Adrenal gland (tissue), 12 donors: ENCODE measurements around the gene LGALS4. TPM values are rescaled to one million over a fixed set of nuclear protein-coding genes. Genes with fewer than 3 reads are reported as not detected.
"Not testable (repeated sequence)": the region's sequence is repeated elsewhere in the genome, so short reads cannot be mapped to it uniquely, and the experiment has no call there.

Source experiments
- DNase-seq, 7 donors: peaks; one replicate each; pipeline ENCODE4 v3.0.0-alpha.2; 2019 to 2020
- H3K27ac ChIP-seq, 5 donors: fragments of 200-600 bp; sonication (generic) in 4 of 5; 1 replicate in 3 of 5; 2 replicates in 2 of 5; pipeline versions ENCODE4 v1.5.1 to v1.8.0; 2016 to 2020; ENCODE audit warnings: mild to moderate bottlenecking in 1 of 5
- H3K27me3 ChIP-seq: fragments of 200-600 bp; 2 replicates; pipeline ENCODE4 v1.8.0; 2021
- H3K36me3 ChIP-seq, 2 donors: fragments of 200-600 bp; replicated peaks in 1 of 2; 1 replicate in 1 of 2; 2 replicates in 1 of 2; pipeline versions ENCODE4 v1.5.1 to v1.8.0; 2018 to 2022
- H3K4me1 ChIP-seq, 2 donors: fragments of 200-600 bp; replicated peaks in 1 of 2; 1 replicate in 1 of 2; 2 replicates in 1 of 2; pipeline versions ENCODE4 v1.5.1 to v1.8.0; 2018 to 2021
- H3K4me3 ChIP-seq, 4 donors: fragments of 200-600 bp; sonication (generic) in 3 of 4; one replicate each; pipeline ENCODE4 v1.5.1; 2016 to 2018
- H3K9me3 ChIP-seq, 3 donors: fragments of 200-600 bp; sonication (generic) in 1 of 3; replicated peaks in 1 of 3; 1 replicate in 2 of 3; 2 replicates in 1 of 3; pipeline versions ENCODE4 v1.5.1 to v1.8.0; 2016 to 2021
- CTCF ChIP-seq, 6 experiments: fragments of 450-650 bp in 4 of 6; fragments of 200-600 bp in 2 of 6; sonication (generic) in 1 of 6; IDR thresholded peaks; 1 replicate in 5 of 6; 2 replicates in 1 of 6; pipeline versions ENCODE4 v1.5.1 to v1.8.0; 2016 to 2021; ENCODE audit warnings: antibody characterized with exemption in 6 of 6, mild to moderate bottlenecking in 2 of 6, moderate library complexity in 1 of 6
- POLR2A ChIP-seq, 2 donors: fragments of 450-650 bp; IDR thresholded peaks; one replicate each; pipeline ENCODE4 v1.6.1; 2017; ENCODE audit warnings: antibody characterized with exemption in 2 of 2, mild to moderate bottlenecking in 2 of 2, moderate library complexity in 1 of 2
- WGBS, 4 donors: extraction: QIAGEN DNeasy Blood & Tissue Kit in 2 of 4; methylation state at CpG; one replicate each; pipeline versions ENCODE4 v1.1.5 to v1.1.7; 2013 to 2017; 5-methylcytosine and 5-hydroxymethylcytosine counted together
- intact Hi-C, 2 donors: fragments of 100-400 bp; cut with DNase I; formaldehyde crosslinking; loops; one replicate each; pipeline versions ENCODE4 v1.14.1 to v1.15.0; 2022 to 2023
- polyA plus RNA-seq, 3 donors: library from polyadenylated mRNA; stranded (reverse); fragments of 200-250 nt in 2 of 3; fragments of 350-450 nt in 1 of 3; fragmentation: Illumina TruSeq in 1 of 3; extraction: RNeasy Lipid Tissue Mini Kit (QIAGEN cat#74804) in 1 of 3; gene quantifications; one replicate each; pipeline ENCODE4 v1.2.3, GENCODE V29; 2013 to 2014
- total RNA-seq, 9 donors: library from RNA; depleted of rRNA in 4 of 9; stranded (reverse); fragments of >200 nt in 4 of 9; fragments of 120-200 nt in 1 of 9; fragmentation: NEBNext Ultra II Directional in 1 of 9; extraction: Animal tissue kit (Norgen Biotek cat#: 25700) in 1 of 9; gene quantifications; one replicate each; pipeline versions ENCODE4 v1.1.0 to v1.2.4, GENCODE V29; 2013 to 2023
- donor health status: healthy with polysubstance abuse.
- donor health status: Bipolar disorder and iron deficiency.
- donor health status: DM: yes; HTN: yes; CAD: no.
- donor health status: DM: no; HTN: no; CAD: no.
- donor health status: DM: no; HTN: no; CAD: no.
- donor health status: DM: yes; HTN: yes; CAD: no.

The LGALS4 gene
- total and polyA plus RNA-seq, 12 donors: 0.30 to 4.5 (median 1.5) TPM; not detected in 5

DNA sequence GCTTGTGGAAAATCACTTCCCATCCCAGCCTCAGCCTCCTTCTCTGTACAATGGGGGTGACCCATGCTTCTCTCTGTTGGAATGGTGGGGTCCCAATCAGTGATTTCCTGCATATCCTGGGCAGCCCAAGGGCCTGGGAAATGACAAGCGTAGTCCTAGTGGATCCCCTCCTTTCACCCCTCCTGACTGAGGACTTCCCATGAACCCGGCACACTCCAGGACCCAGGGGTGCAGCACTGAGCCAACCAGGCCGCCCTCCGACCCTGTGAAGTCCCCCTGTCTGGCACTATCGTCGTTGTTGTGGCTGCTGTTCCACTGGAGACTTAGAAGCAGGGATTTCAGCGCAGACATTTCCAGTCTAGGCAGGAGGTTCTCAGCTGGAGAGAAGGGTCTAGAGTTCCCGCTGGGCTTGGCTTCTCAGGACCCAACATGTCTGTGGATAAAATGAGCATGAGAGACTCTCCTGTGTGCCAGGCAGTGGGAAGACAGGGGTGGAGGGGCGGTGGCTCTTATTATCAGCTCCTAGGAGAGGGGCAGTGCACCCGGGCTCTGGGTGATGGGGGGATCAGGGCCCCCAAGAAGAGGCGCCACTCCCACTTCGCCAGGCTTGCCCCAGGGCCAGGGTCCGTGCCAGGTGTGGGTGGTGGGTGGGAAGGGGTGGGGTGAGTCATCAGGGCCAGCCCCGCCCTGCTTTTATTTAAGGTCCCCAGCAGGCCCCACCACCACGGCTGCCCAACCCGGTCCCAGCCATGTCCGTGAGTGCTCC is 24.1 kb downstream of the LGALS4 start, which contains the start of gene LGALS7B:
Gene LGALS7B (plus strand): TSS at position 723 of the 766 bp plus-strand sequence. CDS start 27 bp downstream, at position 750.
- Histone ChIP-seq H3K4me1 (no peaks in the 10 kb centered on the region), H3K27me3 (no peaks in the 10 kb centered on the region), H3K36me3 (no peaks in the 10 kb centered on the region), H3K27ac (no peak within 1 kb of the TSS), H3K9me3 (no peaks in the 10 kb centered on the region), H3K4me3 (no peak within 1 kb of the TSS)
- no peak for TF ChIP-seq POLR2A (IDR thresholded peaks at IDR 0.05)
- 79 to 89% (median 85%) methylated on average over 5 to 13 of the region's 17 CpGs for WGBS, 4 donors
- no peak for DNase-seq
- intact Hi-C loops: no loop called here

DNA sequence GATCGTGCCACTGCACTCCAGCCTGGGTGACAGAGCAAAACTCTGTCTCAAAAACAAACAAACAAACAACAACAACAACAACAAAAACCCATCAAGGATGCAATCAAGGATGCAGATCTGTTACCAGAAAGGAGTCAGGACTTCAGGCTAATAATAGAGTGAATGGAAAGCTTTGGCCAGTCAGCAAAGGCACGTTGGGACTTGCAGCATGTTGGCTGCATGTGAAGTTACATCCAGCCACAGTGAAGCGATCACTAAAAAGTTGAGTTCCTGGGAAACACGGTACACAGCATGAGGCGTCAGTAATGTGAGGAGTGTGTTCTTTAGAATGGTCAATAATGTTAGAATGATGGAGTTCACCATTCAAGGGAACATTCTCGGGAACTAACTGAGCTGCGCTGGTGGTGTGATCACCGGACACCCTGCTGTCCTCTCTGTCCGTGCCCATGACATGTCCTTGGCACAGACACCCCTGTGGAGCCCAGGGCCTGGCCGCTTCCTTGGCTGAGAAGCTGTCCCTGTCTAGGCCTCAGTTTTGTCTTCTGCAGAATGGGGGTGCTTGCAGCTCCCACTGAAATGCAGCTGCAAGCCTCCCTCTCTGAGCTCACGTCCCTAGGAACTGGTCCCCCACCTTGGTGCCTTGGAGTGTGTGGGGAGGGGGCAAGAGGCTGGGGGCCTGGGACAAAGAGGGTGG is 26.0 kb downstream of the LGALS4 start:
- TF ChIP-seq POLR2A (IDR thresholded peaks at IDR 0.05) (no peak), CTCF (IDR thresholded peaks at IDR 0.05) (no peak)
- Histone ChIP-seq H3K9me3 (no peaks in the 10 kb centered on the region), H3K4me1 (no peaks in the 10 kb centered on the region), H3K36me3 (no peaks in the 10 kb centered on the region), H3K27ac (no peak overlapping the region), H3K27me3 (no peaks in the 10 kb centered on the region), H3K4me3 (no peak overlapping the region)
- 80 to 87% (median 82%) methylated on average over 11 of the region's 11 CpGs for WGBS, 4 donors
- no peak for DNase-seq
- intact Hi-C loops: no loop called here

GRCh38 chr19:38786061-38786460 is 26.7 kb downstream of the LGALS4 start:
- H3K4me1 ChIP-seq, intact Hi-C loops, H3K36me3 ChIP-seq, H3K27ac ChIP-seq, H3K4me3 ChIP-seq, H3K27me3 ChIP-seq, H3K9me3 ChIP-seq: not testable (repeated sequence)
- DNase-seq: peak in 3 of 7 donors; percentile 31 to 67 (median 44)
- 69 to 82% (median 80%) methylated on average over 3 of the region's 3 CpGs for WGBS, 4 donors

DNA sequence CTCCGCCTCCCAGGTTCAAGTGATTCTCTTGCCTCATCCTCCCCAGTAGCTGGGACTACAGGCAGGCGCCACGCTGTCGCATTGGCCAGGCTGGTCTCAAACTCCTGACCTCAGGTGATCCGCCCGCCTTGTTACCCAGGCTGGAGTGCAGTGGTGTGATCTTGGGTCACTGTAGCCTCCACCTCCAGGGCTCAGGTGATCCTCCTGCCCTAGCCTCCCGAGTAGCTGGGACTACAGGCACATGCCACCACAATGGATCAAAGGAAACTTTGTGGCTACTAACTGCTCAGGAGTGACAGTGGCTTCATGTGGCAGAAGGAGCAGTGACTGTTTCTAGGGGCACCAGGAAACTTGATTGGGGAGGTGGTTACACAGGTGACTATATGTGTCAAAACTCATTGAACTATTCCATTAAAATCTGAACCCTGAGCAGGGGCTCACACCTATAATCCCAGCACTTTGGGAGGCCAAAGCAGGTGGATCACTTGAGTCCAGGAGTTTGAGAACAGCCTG is 27.5 kb downstream of the LGALS4 start:
- WGBS, 4 donors: 92 to 100% (median 96%) methylated on average over 1 to 7 of the region's 7 CpGs
- no peak overlapping the region for H3K4me3 ChIP-seq
- no peaks in the 10 kb centered on the region for H3K36me3 ChIP-seq
- TF ChIP-seq POLR2A (IDR thresholded peaks at IDR 0.05) (no peak), CTCF (IDR thresholded peaks at IDR 0.05) (no peak)
- peak overlapping the region in 2 of 5 donors; percentile 36 to 64 for H3K27ac ChIP-seq
- no peaks in the 10 kb centered on the region for H3K27me3 ChIP-seq
- no peaks in the 10 kb centered on the region for H3K9me3 ChIP-seq
- no peaks in the 10 kb centered on the region for H3K4me1 ChIP-seq
- intact Hi-C loops: no loop called here
- DNase-seq: no peak

GRCh38 chr19:38784224-38784623 is 28.5 kb downstream of the LGALS4 start:
- Histone ChIP-seq H3K27me3 (no peaks in the 10 kb centered on the region), H3K4me1 (no peaks in the 10 kb centered on the region), H3K9me3 (no peaks in the 10 kb centered on the region), H3K4me3 (no peak overlapping the region), H3K36me3 (no peaks in the 10 kb centered on the region), H3K27ac (peak overlapping the region in 3 of 5 donors; percentile 9 to 67 (median 64))
- WGBS, 4 donors: 35 to 48% (median 40%) methylated on average over 3 of the region's 3 CpGs
- DNase-seq: peak in 6 of 7 donors; percentile 69 to 89 (median 78)
- intact Hi-C loops: no loop called here
- TF ChIP-seq POLR2A (IDR thresholded peaks at IDR 0.05) (no peak), CTCF (IDR thresholded peaks at IDR 0.05) (no peak)

DNA sequence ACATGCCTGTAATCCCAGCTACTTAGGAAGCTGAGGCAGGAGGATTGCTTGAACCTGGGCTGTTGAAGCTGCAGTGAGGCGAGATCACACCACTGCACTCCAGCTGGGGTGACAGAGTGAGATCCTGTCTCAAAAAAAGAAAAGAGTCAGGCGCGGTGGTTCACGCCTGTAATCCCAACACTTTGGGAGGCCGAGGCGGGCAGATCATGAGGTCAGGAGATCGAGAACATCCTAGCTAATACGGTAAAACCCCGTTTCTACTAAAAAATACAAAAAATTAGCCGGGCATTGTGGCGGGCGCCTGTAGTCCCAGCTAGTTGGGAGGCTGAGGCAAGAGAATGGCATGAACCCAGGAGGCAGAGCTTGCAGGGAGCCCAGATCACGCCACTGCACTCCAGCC is 30.5 kb downstream of the LGALS4 start:
- H3K36me3 ChIP-seq, H3K4me3 ChIP-seq, H3K4me1 ChIP-seq, H3K27ac ChIP-seq, H3K27me3 ChIP-seq, DNase-seq, H3K9me3 ChIP-seq, intact Hi-C loops: not testable (repeated sequence)
- 93 to 95% (median 95%) methylated on average over 12 to 13 of the region's 13 CpGs for WGBS, 4 donors
